ENCODE data around the gene ZNF668. TPM values are rescaled to one million over a fixed set of nuclear protein-coding genes. Genes with fewer than 3 reads are reported as not detected.

ZNF668 gene
- total RNA-seq, 1 experiment from 2014 or later = 21.5 TPM

DNA sequence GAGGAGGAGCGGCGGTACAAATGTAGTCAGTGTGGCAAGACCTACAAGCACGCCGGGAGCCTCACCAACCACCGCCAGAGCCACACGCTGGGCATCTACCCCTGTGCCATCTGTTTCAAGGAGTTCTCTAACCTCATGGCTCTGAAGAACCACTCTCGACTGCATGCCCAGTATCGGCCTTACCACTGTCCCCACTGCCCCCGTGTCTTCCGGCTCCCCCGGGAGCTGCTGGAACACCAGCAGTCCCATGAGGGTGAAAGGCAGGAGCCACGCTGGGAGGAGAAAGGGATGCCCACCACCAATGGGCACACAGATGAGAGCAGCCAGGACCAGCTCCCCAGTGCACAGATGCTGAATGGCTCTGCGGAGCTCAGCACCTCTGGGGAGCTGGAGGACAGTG is 3.0 kb upstream of the ZNF668 start:
- CTCF ChIA-PET = no interaction called here
- no peaks in the 10 kb centered on the region for H3K27me3 ChIP-seq (ENCODE audit: control insufficient read depth, insufficient read depth, low read length)
- ATAC-seq (no peak), DNase-seq (ENCODE audit: low read depth, low spot score) (no peak)
- POLR2A ChIA-PET = no interaction called here
- peaks cover 10% of the 10 kb centered on the region for H3K36me3 ChIP-seq (ENCODE audit: control insufficient read depth, insufficient read depth, low read length)
- TF ChIP-seq, protein P1, sequence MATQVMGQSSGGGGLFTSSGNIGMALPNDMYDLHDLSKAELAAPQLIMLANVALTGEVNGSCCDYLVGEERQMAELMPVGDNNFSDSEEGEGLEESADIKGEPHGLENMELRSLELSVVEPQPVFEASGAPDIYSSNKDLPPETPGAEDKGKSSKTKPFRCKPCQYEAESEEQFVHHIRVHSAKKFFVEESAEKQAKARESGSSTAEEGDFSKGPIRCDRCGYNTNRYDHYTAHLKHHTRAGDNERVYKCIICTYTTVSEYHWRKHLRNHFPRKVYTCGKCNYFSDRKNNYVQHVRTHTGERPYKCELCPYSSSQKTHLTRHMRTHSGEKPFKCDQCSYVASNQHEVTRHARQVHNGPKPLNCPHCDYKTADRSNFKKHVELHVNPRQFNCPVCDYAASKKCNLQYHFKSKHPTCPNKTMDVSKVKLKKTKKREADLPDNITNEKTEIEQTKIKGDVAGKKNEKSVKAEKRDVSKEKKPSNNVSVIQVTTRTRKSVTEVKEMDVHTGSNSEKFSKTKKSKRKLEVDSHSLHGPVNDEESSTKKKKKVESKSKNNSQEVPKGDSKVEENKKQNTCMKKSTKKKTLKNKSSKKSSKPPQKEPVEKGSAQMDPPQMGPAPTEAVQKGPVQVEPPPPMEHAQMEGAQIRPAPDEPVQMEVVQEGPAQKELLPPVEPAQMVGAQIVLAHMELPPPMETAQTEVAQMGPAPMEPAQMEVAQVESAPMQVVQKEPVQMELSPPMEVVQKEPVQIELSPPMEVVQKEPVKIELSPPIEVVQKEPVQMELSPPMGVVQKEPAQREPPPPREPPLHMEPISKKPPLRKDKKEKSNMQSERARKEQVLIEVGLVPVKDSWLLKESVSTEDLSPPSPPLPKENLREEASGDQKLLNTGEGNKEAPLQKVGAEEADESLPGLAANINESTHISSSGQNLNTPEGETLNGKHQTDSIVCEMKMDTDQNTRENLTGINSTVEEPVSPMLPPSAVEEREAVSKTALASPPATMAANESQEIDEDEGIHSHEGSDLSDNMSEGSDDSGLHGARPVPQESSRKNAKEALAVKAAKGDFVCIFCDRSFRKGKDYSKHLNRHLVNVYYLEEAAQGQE (IDR thresholded peaks at IDR 0.05; ENCODE audit: insufficient read depth in 1 of 2, low read depth in 2 of 2, low read length in 1 of 2) = no peak
- TF ChIP-seq POLR2AphosphoS5 (IDR thresholded peaks at IDR 0.05; ENCODE audit: low read depth, low read length) (no peak), TCF7L2 (IDR thresholded peaks at IDR 0.05; ENCODE audit: low read depth, low read length) (no peak), SIN3A (IDR thresholded peaks at IDR 0.05; ENCODE audit: borderline replicate concordance, insufficient read depth, low read depth, low read length) (no peak)
- TF ChIP-seq, protein P2, sequence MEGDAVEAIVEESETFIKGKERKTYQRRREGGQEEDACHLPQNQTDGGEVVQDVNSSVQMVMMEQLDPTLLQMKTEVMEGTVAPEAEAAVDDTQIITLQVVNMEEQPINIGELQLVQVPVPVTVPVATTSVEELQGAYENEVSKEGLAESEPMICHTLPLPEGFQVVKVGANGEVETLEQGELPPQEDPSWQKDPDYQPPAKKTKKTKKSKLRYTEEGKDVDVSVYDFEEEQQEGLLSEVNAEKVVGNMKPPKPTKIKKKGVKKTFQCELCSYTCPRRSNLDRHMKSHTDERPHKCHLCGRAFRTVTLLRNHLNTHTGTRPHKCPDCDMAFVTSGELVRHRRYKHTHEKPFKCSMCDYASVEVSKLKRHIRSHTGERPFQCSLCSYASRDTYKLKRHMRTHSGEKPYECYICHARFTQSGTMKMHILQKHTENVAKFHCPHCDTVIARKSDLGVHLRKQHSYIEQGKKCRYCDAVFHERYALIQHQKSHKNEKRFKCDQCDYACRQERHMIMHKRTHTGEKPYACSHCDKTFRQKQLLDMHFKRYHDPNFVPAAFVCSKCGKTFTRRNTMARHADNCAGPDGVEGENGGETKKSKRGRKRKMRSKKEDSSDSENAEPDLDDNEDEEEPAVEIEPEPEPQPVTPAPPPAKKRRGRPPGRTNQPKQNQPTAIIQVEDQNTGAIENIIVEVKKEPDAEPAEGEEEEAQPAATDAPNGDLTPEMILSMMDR (IDR thresholded peaks at IDR 0.05) = no peak
- no peak overlapping the region for H3K4me3 ChIP-seq (ENCODE audit: low read depth in 2 of 2, low read length in 2 of 2)
- no TSS peak for BruUV-seq (replicated peaks)
- no peak overlapping the region for H3K27ac ChIP-seq (ENCODE audit: low read length)
- peaks cover 5% of the 10 kb centered on the region; the same call in 1 of the 2 replicates for H3K4me1 ChIP-seq (ENCODE audit: control insufficient read depth, insufficient read depth, low read length)
- in situ Hi-C loops (cut with HindIII; ENCODE audit: low pct_unique_long_range_greater_than_20kb, low sequenced_read_pairs) = no loop called here
- intact Hi-C loops (cut with micrococcal nuclease; ENCODE audit: unreplicated experiment) = no loop called here
- no peaks in the 10 kb centered on the region for H3K9me3 ChIP-seq (ENCODE audit: control insufficient read depth, insufficient read depth, low read depth, low read length)

DNA sequence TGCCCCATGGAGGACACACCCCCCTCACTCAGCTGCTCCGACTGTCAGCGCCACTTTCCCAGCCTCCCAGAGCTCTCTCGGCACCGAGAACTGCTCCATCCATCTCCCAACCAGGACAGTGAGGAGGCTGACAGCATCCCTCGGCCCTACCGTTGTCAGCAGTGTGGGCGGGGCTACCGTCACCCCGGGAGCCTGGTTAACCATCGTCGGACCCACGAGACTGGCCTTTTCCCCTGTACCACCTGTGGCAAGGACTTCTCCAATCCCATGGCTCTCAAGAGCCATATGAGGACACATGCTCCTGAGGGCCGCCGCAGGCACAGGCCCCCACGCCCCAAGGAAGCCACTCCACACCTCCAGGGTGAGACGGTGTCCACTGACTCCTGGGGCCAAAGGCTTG is 2.3 kb upstream of the ZNF668 start:
- H3K27ac ChIP-seq (ENCODE audit: low read length) = no peak overlapping the region
- H3K9me3 ChIP-seq (ENCODE audit: control insufficient read depth, insufficient read depth, low read depth, low read length) = no peaks in the 10 kb centered on the region
- POLR2A ChIA-PET = no interaction called here
- no peak for DNase-seq (ENCODE audit: low read depth, low spot score)
- intact Hi-C loops (cut with micrococcal nuclease; ENCODE audit: unreplicated experiment) (no loop called here), in situ Hi-C loops (cut with HindIII; ENCODE audit: low pct_unique_long_range_greater_than_20kb, low sequenced_read_pairs) (no loop called here)
- BruUV-seq (replicated peaks) = no TSS peak
- TF ChIP-seq POLR2AphosphoS5 (IDR thresholded peaks at IDR 0.05; ENCODE audit: low read depth, low read length) (no peak), SIN3A (IDR thresholded peaks at IDR 0.05; ENCODE audit: borderline replicate concordance, insufficient read depth, low read depth, low read length) (no peak)
- TF ChIP-seq, protein P2 (IDR thresholded peaks at IDR 0.05) = no peak
- H3K4me1 ChIP-seq (ENCODE audit: control insufficient read depth, insufficient read depth, low read length) = peaks cover 10% of the 10 kb centered on the region; the same call in 1 of the 2 replicates
- H3K36me3 ChIP-seq (ENCODE audit: control insufficient read depth, insufficient read depth, low read length) = peaks cover 10% of the 10 kb centered on the region
- no peak for ATAC-seq
- no peaks in the 10 kb centered on the region for H3K27me3 ChIP-seq (ENCODE audit: control insufficient read depth, insufficient read depth, low read length)
- no peak overlapping the region for H3K4me3 ChIP-seq (ENCODE audit: low read depth in 2 of 2, low read length in 2 of 2)
- CTCF ChIA-PET = no interaction called here

All from Panc1 (cell line).